HFFc6 (cell line): Measurements from ENCODE around the gene KDF1. TPM values are rescaled to one million over a fixed set of nuclear protein-coding genes. Genes with fewer than 3 reads are reported as not detected.

Experiments used
- DNase-seq: peaks from one replicate; pipeline ENCODE4 v3.0.0-alpha.2; 2018
- H3K27ac Mint-ChIP-seq: 2 replicates; pipeline ENCODE4 v1.8.0; 2020; ENCODE audit warnings: mild to moderate bottlenecking, mixed read lengths
- H3K27me3 Mint-ChIP-seq: 2 replicates; pipeline ENCODE4 v1.8.0; 2021; ENCODE audit warnings: mild to moderate bottlenecking, moderate library complexity, mixed read lengths; ENCODE audit not compliant: insufficient read depth
- H3K36me3 Mint-ChIP-seq: 2 replicates; pipeline ENCODE4 v1.8.0; 2021; ENCODE audit warnings: low read depth, mixed read lengths
- H3K4me1 Mint-ChIP-seq: 2 replicates; pipeline ENCODE4 v1.8.0; 2020; ENCODE audit warnings: low read depth, mixed read lengths
- H3K4me3 Mint-ChIP-seq: 2 replicates; pipeline ENCODE4 v1.8.0; 2020; ENCODE audit warnings: mild to moderate bottlenecking, moderate library complexity, mixed read lengths
- H3K9me3 Mint-ChIP-seq: 2 replicates; pipeline ENCODE4 v1.8.0; 2020; ENCODE audit warnings: mild to moderate bottlenecking, mixed read lengths
- total RNA-seq, 6 experiments: library from RNA; stranded (reverse); fragmentation: NEBNext Ultra II Directional; extraction: Animal tissue kit (Norgen Biotek cat#: 25700); gene quantifications; 2 replicates in 1 of 6; 3 replicates in 5 of 6; pipeline ENCODE4 v1.2.3, GENCODE V29; 2021
- TF ChIP-seq, protein P1 (sequence below): fragments of 200-600 bp; sonication (generic); IDR thresholded peaks from 2 replicates; pipeline ENCODE4 v1.5.0; 2021; ENCODE audit warnings: antibody characterized with exemption, mild to moderate bottlenecking

Gene KDF1
- total RNA-seq, 6 experiments from 2014 or later: not detected

GRCh38 chr1:26922431-26922729 lies 37.9 kb downstream of the KDF1 start:
- Mint-ChIP-seq H3K27ac (peak overlapping the region; percentile 97), H3K4me1 (peaks cover 41% of the 10 kb centered on the region)
- TF ChIP-seq, protein P1, sequence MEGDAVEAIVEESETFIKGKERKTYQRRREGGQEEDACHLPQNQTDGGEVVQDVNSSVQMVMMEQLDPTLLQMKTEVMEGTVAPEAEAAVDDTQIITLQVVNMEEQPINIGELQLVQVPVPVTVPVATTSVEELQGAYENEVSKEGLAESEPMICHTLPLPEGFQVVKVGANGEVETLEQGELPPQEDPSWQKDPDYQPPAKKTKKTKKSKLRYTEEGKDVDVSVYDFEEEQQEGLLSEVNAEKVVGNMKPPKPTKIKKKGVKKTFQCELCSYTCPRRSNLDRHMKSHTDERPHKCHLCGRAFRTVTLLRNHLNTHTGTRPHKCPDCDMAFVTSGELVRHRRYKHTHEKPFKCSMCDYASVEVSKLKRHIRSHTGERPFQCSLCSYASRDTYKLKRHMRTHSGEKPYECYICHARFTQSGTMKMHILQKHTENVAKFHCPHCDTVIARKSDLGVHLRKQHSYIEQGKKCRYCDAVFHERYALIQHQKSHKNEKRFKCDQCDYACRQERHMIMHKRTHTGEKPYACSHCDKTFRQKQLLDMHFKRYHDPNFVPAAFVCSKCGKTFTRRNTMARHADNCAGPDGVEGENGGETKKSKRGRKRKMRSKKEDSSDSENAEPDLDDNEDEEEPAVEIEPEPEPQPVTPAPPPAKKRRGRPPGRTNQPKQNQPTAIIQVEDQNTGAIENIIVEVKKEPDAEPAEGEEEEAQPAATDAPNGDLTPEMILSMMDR: no peak

GRCh38 chr1:26921540-26922430 lies 38.5 kb downstream of the KDF1 start, which contains the start of gene NUDC:
NUDC (plus strand) TSS chr1:26921743; CDS start chr1:26921849, 106 bp downstream.
- peak within 1 kb of the TSS; percentile 97 for H3K4me3 Mint-ChIP-seq
- TF ChIP-seq, protein P1: no peak
- peaks cover 37% of the 10 kb centered on the region for H3K4me1 Mint-ChIP-seq
- peaks cover 9% of the 10 kb centered on the region for H3K27me3 Mint-ChIP-seq
- H3K27ac Mint-ChIP-seq: peak within 1 kb of the TSS; percentile 97
- H3K36me3 Mint-ChIP-seq: peaks cover 30% of the 10 kb centered on the region
- DNase-seq: peak; percentile 98
- H3K9me3 Mint-ChIP-seq: no peaks in the 10 kb centered on the region

More at GRCh38 chr1:26922431-26922729, 37.9 kb downstream of the KDF1 start:
- Mint-ChIP-seq H3K27me3 (peaks cover 9% of the 10 kb centered on the region), H3K9me3 (no peaks in the 10 kb centered on the region), H3K4me3 (peak overlapping the region; percentile 97), H3K36me3 (peaks cover 35% of the 10 kb centered on the region)
- DNase-seq: no peak

DNA sequence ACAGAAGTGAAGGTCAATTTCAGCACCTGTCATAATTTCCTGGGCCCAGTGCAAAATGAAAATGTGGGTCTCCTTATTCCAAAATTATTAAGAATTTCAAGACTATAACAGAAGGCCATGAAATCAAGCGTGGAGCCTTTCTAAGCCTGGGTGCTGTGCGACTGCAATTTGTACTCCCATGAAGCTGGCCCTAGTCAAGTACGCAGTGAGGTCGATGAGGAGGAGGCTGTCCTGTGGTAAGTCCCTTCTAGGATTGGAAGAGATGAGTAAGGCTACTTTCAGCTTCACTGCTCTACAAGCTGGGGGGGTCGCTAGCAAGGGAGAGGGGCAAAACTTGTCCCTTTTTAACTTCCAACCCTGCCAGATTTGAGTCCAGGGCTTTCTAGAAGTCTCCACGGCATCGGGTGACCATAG lies 39.1 kb downstream of the KDF1 start:
- DNase-seq: no peak
- Mint-ChIP-seq H3K4me1 (peaks cover 36% of the 10 kb centered on the region), H3K27ac (peak overlapping the region; percentile 97), H3K27me3 (peaks cover 9% of the 10 kb centered on the region), H3K36me3 (peaks cover 25% of the 10 kb centered on the region; the same call in 1 of the 2 replicates), H3K4me3 (peak overlapping the region; percentile 97), H3K9me3 (no peaks in the 10 kb centered on the region)
- TF ChIP-seq, protein P1: no peak

DNA sequence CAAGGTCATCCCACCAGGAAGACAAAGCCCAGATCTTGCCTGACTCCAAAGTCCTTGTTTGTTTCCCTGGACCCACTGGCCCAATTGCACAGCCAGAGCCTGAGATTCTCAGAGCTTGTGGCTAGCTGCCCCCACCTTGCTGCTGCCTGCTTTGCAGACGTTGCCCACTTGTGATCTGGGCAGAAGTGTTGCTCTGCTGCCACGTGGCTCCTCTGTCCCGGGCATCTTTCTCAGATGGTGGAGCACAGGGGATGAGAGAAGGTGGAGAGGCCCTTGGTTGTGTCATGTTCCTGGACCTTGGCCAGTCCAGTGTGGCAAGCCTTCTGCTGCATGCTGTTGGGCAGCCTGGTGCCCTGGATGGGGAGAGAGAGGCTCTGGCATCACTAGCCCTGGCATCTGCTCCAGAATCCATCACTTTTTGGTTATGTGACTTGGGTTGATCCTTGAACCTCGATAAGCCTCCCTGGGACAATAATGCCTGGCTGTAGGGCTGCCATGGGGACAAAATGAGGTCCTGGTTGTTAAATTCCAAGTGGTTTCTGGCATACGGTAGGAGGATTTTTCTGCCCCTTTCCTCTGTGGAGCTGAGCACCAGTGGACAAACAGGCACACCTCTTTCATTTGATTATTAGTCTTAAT lies 44.9 kb downstream of the KDF1 start:
- Mint-ChIP-seq H3K36me3 (no peaks in the 10 kb centered on the region), H3K27me3 (peaks cover 9% of the 10 kb centered on the region), H3K4me1 (peaks cover 3% of the 10 kb centered on the region), H3K27ac (no peak overlapping the region), H3K9me3 (no peaks in the 10 kb centered on the region), H3K4me3 (no peak overlapping the region)
- DNase-seq: no peak
- TF ChIP-seq, protein P1: no peak

DNA sequence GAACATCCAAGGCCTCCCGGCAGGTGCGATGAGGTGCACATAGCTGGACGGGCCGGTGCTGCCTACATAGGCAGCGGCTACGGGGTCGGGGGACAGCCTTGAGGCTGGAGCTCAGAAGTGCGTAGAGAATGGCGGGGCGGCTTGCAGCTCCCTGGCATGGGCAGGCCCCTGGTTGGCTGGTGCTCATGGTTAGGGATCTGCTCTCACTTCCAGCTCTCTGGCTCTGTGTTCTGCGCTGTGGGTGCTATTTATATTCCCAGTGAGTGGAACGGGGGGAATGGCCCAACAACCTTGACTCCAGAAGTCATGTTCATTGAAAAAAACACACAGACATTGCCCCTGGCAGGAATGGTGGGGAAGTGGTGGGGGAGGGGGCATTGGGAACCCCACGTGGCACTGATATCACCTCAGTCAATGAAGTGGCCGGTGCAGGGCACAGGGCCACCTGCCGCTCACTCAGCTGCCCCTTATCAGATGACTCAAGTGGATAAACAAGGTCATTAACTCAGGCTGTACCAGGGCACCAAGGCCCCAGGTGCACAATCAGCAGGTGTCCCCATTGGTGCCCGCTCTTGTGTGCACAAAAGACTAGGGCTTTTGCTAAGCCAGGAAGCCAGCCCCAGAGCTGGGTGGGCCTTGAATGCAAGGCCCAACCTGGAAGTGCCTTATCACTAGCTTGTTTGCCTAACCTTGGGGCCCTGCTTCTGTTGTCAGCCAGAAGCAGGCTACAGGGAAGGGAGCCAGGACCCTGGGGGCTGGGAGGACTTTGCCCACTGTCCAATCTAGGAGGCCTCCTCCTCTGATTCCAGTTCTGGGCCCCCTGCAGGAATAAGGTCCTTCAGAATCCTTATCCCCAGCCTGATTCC lies 46.3 kb downstream of the KDF1 start, which contains the start of gene NR0B2:
Gene NR0B2 (minus strand): TSS at position 222 of the 866 bp plus-strand sequence. CDS start 35 bp downstream, at position 187.
- DNase-seq: no peak
- no peak within 1 kb of the TSS for H3K27ac Mint-ChIP-seq
- H3K36me3 Mint-ChIP-seq: no peaks in the 10 kb centered on the region
- H3K9me3 Mint-ChIP-seq: no peaks in the 10 kb centered on the region
- no peaks in the 10 kb centered on the region for H3K4me1 Mint-ChIP-seq
- H3K27me3 Mint-ChIP-seq: peaks cover 12% of the 10 kb centered on the region
- H3K4me3 Mint-ChIP-seq: no peak within 1 kb of the TSS
- TF ChIP-seq, protein P1: no peak
